Measurements from ENCODE around the gene HDAC4.

- TF ChIP-seq CTCF (optimal IDR thresholded peaks at IDR 0.05 in 1 of 3, IDR thresholded peaks at IDR 0.05 in 1 of 3, conservative IDR thresholded peaks at IDR 0.05 in 1 of 3; ENCODE audit: extremely low read depth in 1 of 3, insufficient read depth in 2 of 3, low read length in 3 of 3), result no peak
- TF ChIP-seq EZH2 (IDR thresholded peaks at IDR 0.05; ENCODE audit: low read length), result no peak
Observed at GRCh38 chr2:238999291-238999741, 401.5 kb downstream of the HDAC4 start.
